Ovary (tissue), 3 donors: ENCODE data around the gene ADAMTS7.

Experiments used
- EP300 ChIP-seq: sonication (generic); formaldehyde crosslinking; IDR thresholded peaks from one replicate; pipeline ENCODE4 v1.6.1; 2017; ENCODE audit warnings: antibody characterized with exemption
- POLR2A ChIP-seq: fragments of 450-650 bp; IDR thresholded peaks from one replicate; pipeline ENCODE4 v1.6.1; 2017; ENCODE audit warnings: antibody characterized with exemption, mild to moderate bottlenecking, moderate library complexity
- TF ChIP-seq, protein P1 (sequence below), 3 donors: fragments of 450-650 bp in 2 of 3; fragments of 200-600 bp in 1 of 3; IDR thresholded peaks; one replicate each; pipeline versions ENCODE4 v1.5.1 to v1.8.0; 2016 to 2022; ENCODE audit warnings: antibody characterized with exemption in 3 of 3, mild to moderate bottlenecking in 1 of 3
- donor health status: DM: no; HTN: no; CAD: no.

DNA sequence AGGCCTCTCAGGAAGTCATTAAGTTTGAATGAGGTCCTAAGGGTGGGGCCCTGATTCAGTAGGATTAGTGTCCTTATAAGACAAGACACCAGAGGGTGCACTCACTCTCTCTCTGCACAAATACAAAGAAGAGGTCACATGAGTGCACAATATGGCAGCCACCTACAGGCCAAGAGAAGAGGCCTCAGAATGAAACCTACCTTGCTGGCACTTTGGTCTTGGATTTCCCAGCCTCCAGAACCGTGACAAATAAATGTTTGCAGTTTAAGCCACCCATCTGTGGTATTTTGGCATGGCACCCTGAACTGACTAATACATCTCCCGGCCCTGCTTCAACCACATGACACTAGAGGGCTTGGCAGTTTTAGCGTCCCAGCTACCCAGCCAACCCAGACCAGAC, 96.4 kb downstream of the ADAMTS7 start:
- TF ChIP-seq POLR2A (no peak), EP300 (no peak)
- TF ChIP-seq, protein P1, sequence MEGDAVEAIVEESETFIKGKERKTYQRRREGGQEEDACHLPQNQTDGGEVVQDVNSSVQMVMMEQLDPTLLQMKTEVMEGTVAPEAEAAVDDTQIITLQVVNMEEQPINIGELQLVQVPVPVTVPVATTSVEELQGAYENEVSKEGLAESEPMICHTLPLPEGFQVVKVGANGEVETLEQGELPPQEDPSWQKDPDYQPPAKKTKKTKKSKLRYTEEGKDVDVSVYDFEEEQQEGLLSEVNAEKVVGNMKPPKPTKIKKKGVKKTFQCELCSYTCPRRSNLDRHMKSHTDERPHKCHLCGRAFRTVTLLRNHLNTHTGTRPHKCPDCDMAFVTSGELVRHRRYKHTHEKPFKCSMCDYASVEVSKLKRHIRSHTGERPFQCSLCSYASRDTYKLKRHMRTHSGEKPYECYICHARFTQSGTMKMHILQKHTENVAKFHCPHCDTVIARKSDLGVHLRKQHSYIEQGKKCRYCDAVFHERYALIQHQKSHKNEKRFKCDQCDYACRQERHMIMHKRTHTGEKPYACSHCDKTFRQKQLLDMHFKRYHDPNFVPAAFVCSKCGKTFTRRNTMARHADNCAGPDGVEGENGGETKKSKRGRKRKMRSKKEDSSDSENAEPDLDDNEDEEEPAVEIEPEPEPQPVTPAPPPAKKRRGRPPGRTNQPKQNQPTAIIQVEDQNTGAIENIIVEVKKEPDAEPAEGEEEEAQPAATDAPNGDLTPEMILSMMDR (IDR thresholded peaks at IDR 0.05) = no peak
